ENCODE data around the gene ACP6.

Gene ACP6

GRCh38 chr1:147670319-147671001 lies at the start of gene ACP6:
Gene ACP6 (minus strand): TSS chr1:147670524. CDS start chr1:147670048, 476 bp downstream.
- H3K9ac ChIP-seq (ENCODE audit: low read length in 5 of 5), result peak within 1 kb of the TSS; percentile 63 to 90 (median 85)

GRCh38 chr1:147719711-147720225 lies 49.4 kb upstream of the ACP6 start:
- Histone ChIP-seq H3K27me3 (ENCODE audit: control insufficient read depth in 5 of 5, insufficient read depth in 4 of 5, low read length in 5 of 5) (no peaks in the 10 kb centered on the region), H3K27ac (ENCODE audit: low read depth, low read length) (no peak overlapping the region), H3K4me1 (ENCODE audit: control insufficient read depth in 5 of 5, insufficient read depth in 5 of 5, low read length in 5 of 5) (peaks cover 0 to 15% (median 8%) of the 10 kb centered on the region in 5 donors), H3K4me3 (ENCODE audit: low read depth in 1 of 5, low read length in 5 of 5) (no peak overlapping the region), H3K9ac (ENCODE audit: low read length in 5 of 5) (no peak overlapping the region), H3K9me3 (ENCODE audit: control insufficient read depth in 5 of 5, low read length in 5 of 5) (no peaks in the 10 kb centered on the region), H3K36me3 (ENCODE audit: control insufficient read depth in 5 of 5, insufficient read depth in 5 of 5, low read length in 5 of 5) (no peaks in the 10 kb centered on the region)

More at GRCh38 chr1:147670319-147671001, at the start of gene ACP6:
- H3K27ac ChIP-seq (ENCODE audit: low read depth, low read length), result peak within 1 kb of the TSS; percentile 67
- no peaks in the 10 kb centered on the region for H3K36me3 ChIP-seq (ENCODE audit: control insufficient read depth in 5 of 5, insufficient read depth in 5 of 5, low read length in 5 of 5)
- H3K27me3 ChIP-seq (ENCODE audit: control insufficient read depth in 5 of 5, insufficient read depth in 4 of 5, low read length in 5 of 5), result no peaks in the 10 kb centered on the region
- H3K4me1 ChIP-seq (ENCODE audit: control insufficient read depth in 5 of 5, insufficient read depth in 5 of 5, low read length in 5 of 5), result peaks cover 3 to 22% (median 15%) of the 10 kb centered on the region in 5 donors
- peak within 1 kb of the TSS; percentile 90 to 96 (median 91) for H3K4me3 ChIP-seq (ENCODE audit: low read depth in 1 of 5, low read length in 5 of 5)
- no peaks in the 10 kb centered on the region for H3K9me3 ChIP-seq (ENCODE audit: control insufficient read depth in 5 of 5, low read length in 5 of 5)

GRCh38 chr1:147719029-147719698 lies 48.8 kb upstream of the ACP6 start:
- Histone ChIP-seq H3K9me3 (ENCODE audit: control insufficient read depth in 5 of 5, low read length in 5 of 5) (no peaks in the 10 kb centered on the region), H3K4me1 (ENCODE audit: control insufficient read depth in 5 of 5, insufficient read depth in 5 of 5, low read length in 5 of 5) (peaks cover 0 to 15% (median 8%) of the 10 kb centered on the region in 5 donors), H3K9ac (ENCODE audit: low read length in 5 of 5) (no peak overlapping the region), H3K4me3 (ENCODE audit: low read depth in 1 of 5, low read length in 5 of 5) (no peak overlapping the region), H3K36me3 (ENCODE audit: control insufficient read depth in 5 of 5, insufficient read depth in 5 of 5, low read length in 5 of 5) (no peaks in the 10 kb centered on the region), H3K27me3 (ENCODE audit: control insufficient read depth in 5 of 5, insufficient read depth in 4 of 5, low read length in 5 of 5) (peaks cover 0 to 2% (median 0%) of the 10 kb centered on the region in 5 donors), H3K27ac (ENCODE audit: low read depth, low read length) (no peak overlapping the region)

- peaks cover 0 to 15% (median 8%) of the 10 kb centered on the region in 5 donors for H3K4me1 ChIP-seq (ENCODE audit: control insufficient read depth in 5 of 5, insufficient read depth in 5 of 5, low read length in 5 of 5)
These were observed 47.4 kb upstream of the ACP6 start for GRCh38 chr1:147717706-147718097.

GRCh38 chr1:147717051-147717705 lies 46.9 kb upstream of the ACP6 start:
- no peak overlapping the region for H3K27ac ChIP-seq (ENCODE audit: low read depth, low read length)
- no peak overlapping the region for H3K4me3 ChIP-seq (ENCODE audit: low read depth in 1 of 5, low read length in 5 of 5)
- no peaks in the 10 kb centered on the region for H3K36me3 ChIP-seq (ENCODE audit: control insufficient read depth in 5 of 5, insufficient read depth in 5 of 5, low read length in 5 of 5)
- H3K9me3 ChIP-seq (ENCODE audit: control insufficient read depth in 5 of 5, low read length in 5 of 5), result no peaks in the 10 kb centered on the region
- no peak overlapping the region for H3K9ac ChIP-seq (ENCODE audit: low read length in 5 of 5)
- peaks cover 0 to 13% (median 8%) of the 10 kb centered on the region in 5 donors for H3K4me1 ChIP-seq (ENCODE audit: control insufficient read depth in 5 of 5, insufficient read depth in 5 of 5, low read length in 5 of 5)
- peaks cover 0 to 2% (median 0%) of the 10 kb centered on the region in 5 donors for H3K27me3 ChIP-seq (ENCODE audit: control insufficient read depth in 5 of 5, insufficient read depth in 4 of 5, low read length in 5 of 5)

More at GRCh38 chr1:147717706-147718097, 47.4 kb upstream of the ACP6 start:
- no peak overlapping the region for H3K27ac ChIP-seq (ENCODE audit: low read depth, low read length)
- H3K27me3 ChIP-seq (ENCODE audit: control insufficient read depth in 5 of 5, insufficient read depth in 4 of 5, low read length in 5 of 5), result peaks cover 0 to 2% (median 0%) of the 10 kb centered on the region in 5 donors
- H3K9ac ChIP-seq (ENCODE audit: low read length in 5 of 5), result no peak overlapping the region
- H3K36me3 ChIP-seq (ENCODE audit: control insufficient read depth in 5 of 5, insufficient read depth in 5 of 5, low read length in 5 of 5), result no peaks in the 10 kb centered on the region
- H3K4me3 ChIP-seq (ENCODE audit: low read depth in 1 of 5, low read length in 5 of 5), result no peak overlapping the region
- no peaks in the 10 kb centered on the region for H3K9me3 ChIP-seq (ENCODE audit: control insufficient read depth in 5 of 5, low read length in 5 of 5)

- Histone ChIP-seq H3K4me1 (ENCODE audit: control insufficient read depth in 5 of 5, insufficient read depth in 5 of 5, low read length in 5 of 5) (peaks cover 0 to 2% (median 0%) of the 10 kb centered on the region in 5 donors), H3K27ac (ENCODE audit: low read depth, low read length) (no peak overlapping the region), H3K9ac (ENCODE audit: low read length in 5 of 5) (no peak overlapping the region), H3K9me3 (ENCODE audit: control insufficient read depth in 5 of 5, low read length in 5 of 5) (no peaks in the 10 kb centered on the region), H3K4me3 (ENCODE audit: low read depth in 1 of 5, low read length in 5 of 5) (no peak overlapping the region), H3K36me3 (ENCODE audit: control insufficient read depth in 5 of 5, insufficient read depth in 5 of 5, low read length in 5 of 5) (no peaks in the 10 kb centered on the region), H3K27me3 (ENCODE audit: control insufficient read depth in 5 of 5, insufficient read depth in 4 of 5, low read length in 5 of 5) (peaks cover 0 to 5% (median 0%) of the 10 kb centered on the region in 5 donors)
These were observed 42.3 kb upstream of the ACP6 start for GRCh38 chr1:147712605-147713004.

- Histone ChIP-seq H3K27ac (ENCODE audit: low read depth, low read length) (no peak overlapping the region), H3K27me3 (ENCODE audit: control insufficient read depth in 5 of 5, insufficient read depth in 4 of 5, low read length in 5 of 5) (no peaks in the 10 kb centered on the region), H3K9ac (ENCODE audit: low read length in 5 of 5) (peak overlapping the region in 2 of 5 donors; percentile 5 to 42), H3K9me3 (ENCODE audit: control insufficient read depth in 5 of 5, low read length in 5 of 5) (no peaks in the 10 kb centered on the region), H3K4me3 (ENCODE audit: low read depth in 1 of 5, low read length in 5 of 5) (peak overlapping the region in 2 of 5 donors; percentile 3 to 35), H3K36me3 (ENCODE audit: control insufficient read depth in 5 of 5, insufficient read depth in 5 of 5, low read length in 5 of 5) (no peaks in the 10 kb centered on the region), H3K4me1 (ENCODE audit: control insufficient read depth in 5 of 5, insufficient read depth in 5 of 5, low read length in 5 of 5) (peaks cover 0 to 4% (median 0%) of the 10 kb centered on the region in 5 donors)
These were observed 30.0 kb upstream of the ACP6 start for GRCh38 chr1:147700042-147701006.

GRCh38 chr1:147699686-147700041 lies 29.3 kb upstream of the ACP6 start:
- Histone ChIP-seq H3K36me3 (ENCODE audit: control insufficient read depth in 5 of 5, insufficient read depth in 5 of 5, low read length in 5 of 5) (no peaks in the 10 kb centered on the region), H3K27ac (ENCODE audit: low read depth, low read length) (no peak overlapping the region), H3K9me3 (ENCODE audit: control insufficient read depth in 5 of 5, low read length in 5 of 5) (no peaks in the 10 kb centered on the region), H3K4me1 (ENCODE audit: control insufficient read depth in 5 of 5, insufficient read depth in 5 of 5, low read length in 5 of 5) (peaks cover 0 to 4% (median 0%) of the 10 kb centered on the region in 5 donors), H3K4me3 (ENCODE audit: low read depth in 1 of 5, low read length in 5 of 5) (no peak overlapping the region), H3K9ac (ENCODE audit: low read length in 5 of 5) (no peak overlapping the region), H3K27me3 (ENCODE audit: control insufficient read depth in 5 of 5, insufficient read depth in 4 of 5, low read length in 5 of 5) (no peaks in the 10 kb centered on the region)

- H3K36me3 ChIP-seq (ENCODE audit: control insufficient read depth in 5 of 5, insufficient read depth in 5 of 5, low read length in 5 of 5), result no peaks in the 10 kb centered on the region
- no peak overlapping the region for H3K4me3 ChIP-seq (ENCODE audit: low read depth in 1 of 5, low read length in 5 of 5)
- no peak overlapping the region for H3K9ac ChIP-seq (ENCODE audit: low read length in 5 of 5)
- H3K27me3 ChIP-seq (ENCODE audit: control insufficient read depth in 5 of 5, insufficient read depth in 4 of 5, low read length in 5 of 5), result peaks cover 0 to 4% (median 0%) of the 10 kb centered on the region in 5 donors
- H3K4me1 ChIP-seq (ENCODE audit: control insufficient read depth in 5 of 5, insufficient read depth in 5 of 5, low read length in 5 of 5), result no peaks in the 10 kb centered on the region
- H3K9me3 ChIP-seq (ENCODE audit: control insufficient read depth in 5 of 5, low read length in 5 of 5), result peaks cover 6 to 20% (median 18%) of the 10 kb centered on the region in 5 donors
- no peak overlapping the region for H3K27ac ChIP-seq (ENCODE audit: low read depth, low read length)
These were observed 12.9 kb upstream of the ACP6 start for GRCh38 chr1:147683163-147683763.
